ENCODE measurements around the gene DRG2. TPM values are rescaled to one million over a fixed set of nuclear protein-coding genes. Genes with fewer than 3 reads are reported as not detected.

Gene DRG2
- total and polyA plus RNA-seq, 2 of the 4 experiments (the other 2 are of a cell fraction), result 43.6 to 45.1 TPM

- Histone ChIP-seq H3K23ac (ENCODE audit: low read depth, low read length) (no peak overlapping the region), H2AK9ac (replicated peaks; ENCODE audit: low read depth, low read length, poor library complexity) (no peak overlapping the region), H3K27me3 (ENCODE audit: control insufficient read depth, insufficient read depth, low read length) (peaks cover 8% of the 10 kb centered on the region; the same call in 1 of the 2 replicates), H3K4me1 (ENCODE audit: control insufficient read depth, insufficient read depth, low read length) (peaks cover 3% of the 10 kb centered on the region; the same call in 1 of the 2 replicates), H3K18ac (ENCODE audit: low read depth, low read length) (no peak overlapping the region), H3K4ac (ENCODE audit: low read depth, low read length) (no peak overlapping the region), H4K91ac (ENCODE audit: insufficient read depth, low read depth, low read length) (no peak overlapping the region), H3K9me1 (ENCODE audit: insufficient read depth, low read length) (no peaks in the 10 kb centered on the region), H2BK15ac (ENCODE audit: low read depth, low read length) (no peak overlapping the region), H3K9me3 (ENCODE audit: control insufficient read depth, insufficient read depth, low read length) (no peaks in the 10 kb centered on the region), H3K27ac (ENCODE audit: insufficient read depth, low read length) (no peak overlapping the region), H3K14ac (replicated peaks; ENCODE audit: low read depth, low read length) (no peak overlapping the region), H2BK120ac (ENCODE audit: low read depth, low read length) (no peak overlapping the region), H2AK5ac (ENCODE audit: low read depth, low read length) (no peak overlapping the region), H3K79me1 (ENCODE audit: low read depth in 1 of 2, low read length in 2 of 2) (no peaks in the 10 kb centered on the region), H3K56ac (ENCODE audit: extremely low read depth, insufficient read depth, low read length) (no peak overlapping the region), H2AFZ (replicated peaks; ENCODE audit: low read length, poor library complexity) (no peak overlapping the region), H3K4me2 (ENCODE audit: low read depth, low read length) (no peak overlapping the region), H2BK5ac (ENCODE audit: low read depth, low read length, poor library complexity, severe bottlenecking) (no peak overlapping the region), H4K20me1 (ENCODE audit: insufficient read depth, low read length) (no peaks in the 10 kb centered on the region), H3K4me3 (ENCODE audit: insufficient read depth, low read depth, low read length) (no peak overlapping the region), H4K8ac (ENCODE audit: low read depth in 2 of 2, low read length in 2 of 2) (no peak overlapping the region), H3K36me3 (ENCODE audit: control insufficient read depth, insufficient read depth, low read length) (no peaks in the 10 kb centered on the region), H3K9ac (ENCODE audit: low read depth, low read length) (no peak overlapping the region), H2BK20ac (ENCODE audit: low read depth, low read length) (no peak overlapping the region), H4K5ac (ENCODE audit: low read depth, low read length) (no peak overlapping the region)
- intact Hi-C loops (cut with micrococcal nuclease), result no loop called here
- in situ Hi-C loops (cut with MboI; ENCODE audit: low sequenced_read_pairs), result no loop called here
- no TSS peak for BruUV-seq (replicated peaks)
- TF ChIP-seq SMC3 (IDR thresholded peaks at IDR 0.05; ENCODE audit: low read depth, low read length) (no peak), RAD21 (IDR thresholded peaks at IDR 0.05; ENCODE audit: low read length) (no peak), CTCF (conservative IDR thresholded peaks at IDR 0.05; ENCODE audit: low read depth, low read length) (no peak)
- no CpG with 5 or more reads among the region's 5 CpGs for WGBS, 2 experiments (ENCODE audit: extremely low coverage in 2 of 2, insufficient read length in 1 of 2)
- DNase-seq (no peak), ATAC-seq (ENCODE audit: low read depth) (no peak)
- ChIA-PET POLR2A (ENCODE audit: unreplicated experiment) (no interaction called here), CTCF (no interaction called here)
- dilution Hi-C loops (cut with HindIII; ENCODE audit: low sequenced_read_pairs, unreplicated experiment), result no loop called here
Measured at GRCh38 chr17:18132711-18133110, 45.0 kb downstream of the DRG2 start.

Measured in IMR-90 (cell line).